AG10803 (cell line): ENCODE measurements around the gene RBM5.
"Not testable (repeated sequence)": the region's sequence is repeated elsewhere in the genome, so short reads cannot be mapped to it uniquely, and the experiment has no call there.

Source experiments
- DNase-seq: peaks from one replicate; pipeline ENCODE4 v3.0.0; 2010; ENCODE audit warnings: low read depth
- H3K4me3 ChIP-seq: 2 replicates; pipeline ENCODE4 v1.5.1; 2011; ENCODE audit warnings: mild to moderate bottlenecking, low read length, control low read depth
- CTCF ChIP-seq: conservative IDR thresholded peaks from 2 replicates; pipeline ENCODE4 v1.5.1; 2011; ENCODE audit warnings: mild to moderate bottlenecking, low read length, control low read depth, inconsistent platforms

Gene RBM5

GRCh38 chr3:50078622-50079021 lies 10.1 kb upstream of the RBM5 start:
- no peak overlapping the region for H3K4me3 ChIP-seq
- no peak for TF ChIP-seq CTCF
- no peak for DNase-seq

- H3K4me3 ChIP-seq, DNase-seq: not testable (repeated sequence)
Observed at GRCh38 chr3:50084951-50085350, 3.8 kb upstream of the RBM5 start.

- DNase-seq = peak; percentile 28
Observed at GRCh38 chr3:50089609-50089945, 858 bp downstream of the RBM5 start.

GRCh38 chr3:50090984-50091383 lies 2.3 kb downstream of the RBM5 start:
- peak overlapping the region; percentile 100 for H3K4me3 ChIP-seq
- no peak for DNase-seq
- no peak for TF ChIP-seq CTCF

More at GRCh38 chr3:50089609-50089945, 858 bp downstream of the RBM5 start:
- no peak for TF ChIP-seq CTCF
- peak overlapping the region; percentile 100 for H3K4me3 ChIP-seq

GRCh38 chr3:50095352-50095998 lies 6.8 kb downstream of the RBM5 start:
- no peak for TF ChIP-seq CTCF
- DNase-seq = no peak
- no peak overlapping the region for H3K4me3 ChIP-seq

GRCh38 chr3:50100386-50100785 lies 11.7 kb downstream of the RBM5 start:
- no peak for TF ChIP-seq CTCF
- no peak overlapping the region for H3K4me3 ChIP-seq
- no peak for DNase-seq

- no peak overlapping the region for H3K4me3 ChIP-seq
- TF ChIP-seq CTCF = no peak
- peak; percentile 40 for DNase-seq
Observed at GRCh38 chr3:50100956-50101845, 12.5 kb downstream of the RBM5 start.
